ENCODE results near the gene NR6A1.

NR6A1 gene

DNA sequence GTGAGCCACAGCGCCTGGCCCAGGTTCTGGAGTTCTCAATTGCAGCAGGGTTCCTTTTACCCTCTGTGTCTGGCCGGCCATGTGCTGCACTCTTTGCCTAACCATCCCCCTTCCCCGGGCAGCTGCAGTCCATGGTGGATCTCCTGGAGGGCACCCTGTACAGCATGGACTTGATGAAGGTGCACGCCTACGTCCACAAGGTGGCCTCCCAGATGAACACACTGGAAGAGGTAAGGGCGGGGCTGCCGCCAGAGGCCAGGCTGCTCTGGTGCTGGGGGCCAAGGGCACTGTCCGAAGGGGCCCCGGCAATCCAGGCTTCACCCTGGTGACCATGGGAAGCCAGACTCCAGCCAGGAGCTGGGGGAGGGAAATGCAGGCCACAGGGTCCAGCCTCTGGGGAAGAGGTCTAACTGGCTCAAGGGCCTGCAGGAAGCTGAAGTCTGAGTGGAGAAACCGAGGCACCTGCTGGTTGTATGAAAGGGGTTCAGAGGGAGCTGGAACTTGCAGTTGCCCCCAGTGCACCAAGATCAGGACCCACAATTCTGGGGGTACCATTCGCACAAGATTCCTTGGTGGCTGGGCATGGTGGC, 23.9 kb upstream of the NR6A1 start:
- no peak for DNase-seq

DNA sequence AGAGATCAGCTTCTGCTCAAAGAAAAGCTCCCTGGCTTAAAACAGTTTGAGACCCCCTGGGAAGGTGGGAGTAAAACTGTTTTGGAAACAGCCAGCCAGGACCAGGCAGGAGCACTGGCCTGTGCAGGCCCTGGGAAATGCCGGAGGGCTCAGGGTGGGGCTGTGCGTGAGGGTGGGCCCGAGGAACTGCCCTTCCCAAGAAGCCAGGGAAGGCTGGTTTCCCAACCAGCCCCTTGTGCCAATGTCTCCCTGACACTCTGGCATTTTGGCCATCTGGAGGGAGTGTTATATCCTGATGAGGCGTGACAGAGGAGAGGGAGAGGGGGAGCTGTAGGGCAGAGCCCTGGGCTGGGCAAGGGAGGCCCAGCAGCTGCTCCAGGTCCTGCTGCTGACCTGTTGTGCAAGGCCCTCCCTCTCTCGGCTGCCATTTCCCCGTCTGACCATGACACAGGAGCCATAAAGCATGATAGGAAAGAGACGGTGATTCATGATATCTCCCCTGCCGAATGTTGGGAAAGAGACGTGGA, 22.0 kb upstream of the NR6A1 start:
- DNase-seq = no peak

DNA sequence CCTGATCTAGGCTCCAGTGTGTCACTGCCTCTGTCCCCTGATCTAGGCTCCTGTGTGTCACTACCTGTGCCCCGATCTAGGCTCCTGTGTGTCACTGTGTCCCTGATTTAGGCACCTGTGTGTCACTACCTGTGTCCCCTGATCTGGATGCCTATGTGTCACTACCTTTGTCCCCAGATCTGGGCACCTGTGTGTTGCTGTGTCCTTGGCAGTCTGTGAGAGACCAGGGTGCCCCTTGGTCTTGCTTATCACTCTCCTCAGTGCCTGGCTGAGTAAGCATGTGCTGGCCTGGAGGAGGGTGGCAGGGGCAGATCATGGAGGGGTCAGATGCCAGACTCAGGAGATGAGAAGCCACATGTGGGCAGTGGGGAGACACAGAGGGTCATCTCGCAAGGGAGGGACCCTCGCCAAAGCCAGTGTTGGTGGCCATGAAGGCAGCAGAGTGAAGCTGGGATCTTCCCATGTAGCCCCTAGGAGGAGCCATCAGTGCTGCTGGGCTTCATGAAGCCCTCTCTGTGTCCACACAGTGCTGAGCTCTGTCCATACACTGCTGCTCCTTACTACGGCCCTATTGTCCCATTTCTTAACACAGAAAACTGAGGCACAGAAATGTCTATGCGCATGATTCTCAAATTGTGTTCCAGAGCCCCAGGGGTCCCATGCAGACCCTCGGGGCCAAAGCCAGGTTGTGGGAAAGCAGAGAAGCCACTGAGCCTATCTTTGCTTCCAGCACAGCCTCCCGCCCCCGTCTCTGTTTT, 21.3 kb upstream of the NR6A1 start:
- no peak for DNase-seq

DNA sequence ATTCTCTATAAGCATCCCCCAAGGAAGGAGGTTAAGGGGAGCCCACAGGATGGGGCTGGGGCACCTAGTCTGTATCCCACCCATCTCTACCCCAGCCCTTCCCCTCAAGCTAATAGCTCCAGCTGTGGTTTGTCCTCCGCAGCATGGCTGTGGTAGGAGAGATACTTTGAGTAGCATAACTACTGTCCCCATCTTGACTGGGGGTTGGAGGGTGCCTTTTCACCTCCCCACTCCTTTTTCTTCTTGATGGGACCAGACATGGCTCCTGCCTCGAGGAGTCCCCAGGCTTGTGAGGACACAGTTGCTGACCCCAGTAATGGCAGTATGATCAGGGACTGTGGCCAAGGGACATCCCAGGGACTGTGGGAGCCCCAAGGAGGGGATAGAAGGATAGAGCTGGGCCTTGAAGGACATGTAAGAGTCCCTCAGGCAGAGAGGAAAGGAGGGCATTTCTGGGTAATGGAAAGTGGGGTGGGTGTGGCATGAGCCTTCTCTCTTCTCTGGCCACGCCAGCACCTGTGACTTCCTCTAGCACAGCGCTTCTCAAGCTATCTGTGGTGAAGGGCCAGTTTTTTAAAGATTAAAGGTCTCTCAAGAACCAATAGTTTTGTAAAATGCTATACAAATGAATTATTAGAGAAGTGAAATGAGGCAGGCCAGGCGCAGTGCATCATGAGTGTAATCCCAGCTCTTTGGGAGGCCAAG, 19.8 kb upstream of the NR6A1 start:
- DNase-seq = no peak

DNA sequence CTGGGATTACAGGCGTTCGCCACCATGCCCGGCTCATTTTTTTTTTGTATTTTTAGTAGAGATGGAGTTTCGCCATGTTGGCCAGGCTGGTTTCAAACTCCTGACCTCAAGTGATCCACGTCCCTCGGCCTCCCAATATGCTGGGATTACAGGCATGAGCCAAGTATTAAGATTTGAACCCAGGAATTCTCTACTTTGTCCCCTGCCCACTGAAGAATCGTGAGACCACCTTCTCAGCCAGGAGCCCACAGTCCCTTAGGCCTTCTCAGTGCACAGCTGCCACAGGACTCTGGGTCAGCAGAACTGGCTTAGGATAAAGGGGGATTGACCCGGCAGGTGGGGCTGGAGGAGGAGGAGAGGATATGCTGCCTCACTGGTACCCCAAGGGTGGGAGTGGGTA, 19.2 kb upstream of the NR6A1 start:
- no peak for DNase-seq

DNA sequence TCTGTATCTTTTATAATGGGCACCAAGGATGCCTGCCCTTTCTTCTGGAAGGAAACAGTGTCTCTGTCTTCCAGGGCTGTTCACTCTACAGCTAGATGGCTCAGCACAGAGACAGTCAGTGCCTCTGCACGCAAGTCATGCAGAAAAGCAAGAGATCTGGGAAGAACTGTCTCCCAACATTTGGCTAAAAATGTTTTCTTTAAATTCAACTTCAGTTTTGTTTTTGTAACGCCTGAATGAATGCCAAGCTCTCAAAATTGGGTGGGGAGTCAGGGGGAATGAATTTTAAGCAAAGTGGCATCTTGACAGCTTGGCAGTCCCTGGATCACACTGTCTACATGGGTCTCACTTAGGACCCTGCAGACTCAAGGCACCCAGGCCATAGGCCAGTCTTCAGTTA, 18.4 kb upstream of the NR6A1 start:
- DNase-seq = no peak

DNA sequence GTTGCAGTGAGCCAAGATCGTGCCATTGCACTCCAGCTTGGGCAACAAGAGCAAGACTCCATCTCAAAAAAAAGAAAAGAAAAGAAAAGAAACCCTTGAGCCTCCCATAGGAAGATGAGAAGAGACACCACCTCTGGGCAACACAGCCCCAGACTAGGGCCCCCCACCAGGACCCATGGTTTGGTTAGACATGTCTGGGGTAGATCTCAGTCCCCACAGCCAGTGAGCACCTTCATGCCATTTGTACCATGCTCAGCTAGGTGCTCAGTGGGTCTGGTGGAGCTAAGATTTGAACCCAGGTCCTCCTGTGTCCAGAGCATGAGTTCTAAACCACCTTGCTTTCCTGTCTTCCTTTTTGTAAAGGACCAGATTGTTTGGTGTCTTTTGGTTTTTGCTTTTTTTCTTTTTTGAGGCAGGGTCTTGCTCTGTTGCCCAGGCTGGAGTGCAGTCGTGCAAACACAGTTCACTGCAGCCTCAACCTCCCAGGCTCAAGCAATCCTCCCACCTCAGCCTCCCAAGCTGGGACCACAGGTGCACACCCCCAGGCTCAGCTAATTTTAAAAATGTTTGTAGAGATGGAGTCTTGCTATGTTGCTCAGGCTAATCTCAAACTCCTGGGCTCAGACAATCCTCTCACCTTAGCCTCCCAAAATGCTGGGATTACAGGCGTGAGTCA, 17.6 kb upstream of the NR6A1 start:
- no peak for DNase-seq

DNA sequence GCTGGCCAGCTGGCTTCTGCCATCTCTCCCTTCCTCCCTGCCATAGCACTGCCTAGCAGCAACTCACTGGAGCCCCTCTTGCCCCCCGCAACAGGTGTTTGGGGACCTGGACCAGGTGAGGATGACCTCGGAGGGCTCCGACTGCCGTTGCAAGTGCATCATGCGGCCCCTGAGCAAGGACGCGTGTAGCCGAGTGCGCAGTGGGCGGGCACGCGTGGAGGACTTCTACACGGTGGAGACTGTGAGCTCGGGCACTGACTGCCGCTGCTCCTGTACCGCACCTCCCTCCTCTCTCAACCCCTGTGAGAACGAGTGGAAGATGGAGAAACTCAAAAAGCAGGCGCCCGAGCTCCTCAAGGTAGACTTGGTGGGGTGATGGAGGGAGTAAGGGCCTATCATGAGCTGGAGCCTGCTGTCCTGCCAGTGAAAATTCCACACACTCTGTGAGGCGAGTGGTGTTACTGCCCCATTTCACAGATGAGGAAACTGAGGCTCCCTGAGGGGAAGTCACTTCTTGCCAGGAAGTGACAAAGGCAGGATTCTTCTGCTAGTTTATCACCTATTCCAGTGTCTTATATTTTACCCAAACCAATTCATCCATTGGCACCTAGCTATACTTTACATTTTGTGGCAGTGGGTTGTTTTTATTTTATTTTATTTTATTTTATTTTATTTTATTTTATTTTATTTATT, 15.9 kb upstream of the NR6A1 start:
- DNase-seq = no peak

DNA sequence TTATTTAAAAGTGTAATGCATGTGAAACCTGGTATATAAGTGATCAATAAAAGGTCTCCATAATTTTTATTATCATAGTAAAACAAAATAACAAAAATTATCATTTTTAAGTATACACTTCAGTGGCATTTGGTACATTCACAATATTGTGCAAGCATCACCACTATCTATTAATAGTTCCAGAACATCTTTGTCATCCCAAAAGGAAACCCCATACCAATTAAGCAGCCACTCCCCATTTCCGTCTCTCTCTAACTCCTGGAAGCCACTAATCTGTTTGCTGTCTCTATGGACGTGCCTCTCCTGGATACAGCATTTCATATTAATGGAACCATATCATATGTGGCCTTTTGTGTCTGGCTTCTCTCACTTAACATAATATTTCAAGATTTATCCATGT, 13.4 kb upstream of the NR6A1 start:
- DNase-seq = no peak

DNA sequence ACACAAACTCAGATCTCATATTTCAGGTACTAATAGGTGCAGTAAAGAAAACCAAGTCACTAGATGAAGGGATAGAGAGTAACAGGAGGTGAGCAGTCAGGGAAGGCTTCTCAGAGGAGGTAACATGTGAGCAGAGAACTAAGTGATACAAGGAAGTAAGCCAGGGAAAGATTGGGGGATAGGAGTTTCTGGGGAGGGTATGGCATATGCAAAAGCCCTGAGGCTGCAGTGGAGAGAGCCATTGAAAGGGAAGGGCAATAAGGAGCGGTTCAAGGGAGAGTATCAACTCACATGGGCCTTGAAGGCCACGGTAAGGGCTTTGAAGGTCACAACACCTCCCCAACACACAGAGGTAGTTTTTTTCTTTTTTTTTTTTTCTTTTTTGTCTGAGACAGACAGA, 12.7 kb upstream of the NR6A1 start:
- no peak for DNase-seq

DNA sequence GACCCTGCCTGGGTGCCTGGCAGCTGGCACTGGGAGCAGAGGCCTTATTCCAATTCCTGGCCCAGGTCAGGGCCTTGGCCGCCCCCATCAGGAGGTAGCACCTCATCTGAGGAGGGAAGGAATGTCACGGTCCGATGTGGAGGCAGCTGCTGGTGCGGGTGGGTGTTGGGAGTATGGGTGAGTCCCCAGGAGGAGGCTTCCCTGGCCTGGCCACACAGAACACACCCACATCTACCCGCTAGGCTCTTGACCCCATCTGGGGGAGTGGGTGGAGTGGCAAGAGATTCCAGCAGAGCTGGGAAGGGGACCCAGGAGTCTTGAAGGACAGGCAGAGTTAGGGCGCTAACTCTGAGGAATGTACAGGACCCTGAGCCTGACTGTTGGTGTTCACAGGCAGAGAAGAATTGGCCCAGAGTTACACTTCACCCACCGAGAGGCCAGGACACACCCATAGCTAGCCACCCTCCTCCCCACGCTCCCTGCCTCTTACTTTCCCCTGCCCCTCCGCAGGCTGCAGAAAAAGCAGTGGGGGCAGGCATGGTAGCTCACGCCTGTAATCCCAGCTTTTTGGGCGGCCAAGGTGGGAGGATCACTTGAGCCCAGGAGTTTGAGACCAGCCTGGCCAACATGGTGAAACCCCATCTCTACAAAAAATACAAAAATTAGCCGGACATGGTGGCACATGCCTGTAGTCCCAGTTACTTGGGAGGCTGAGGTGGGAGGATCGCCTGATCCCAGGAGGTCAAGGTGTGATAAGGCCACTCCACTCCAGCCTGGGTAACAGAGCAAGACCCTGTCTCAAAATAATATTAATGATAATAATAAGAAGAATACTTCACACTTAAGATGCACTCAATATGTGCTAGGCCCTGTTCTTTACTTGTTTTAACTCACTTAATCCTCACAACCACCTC, 11.8 kb upstream of the NR6A1 start:
- no peak for DNase-seq

DNA sequence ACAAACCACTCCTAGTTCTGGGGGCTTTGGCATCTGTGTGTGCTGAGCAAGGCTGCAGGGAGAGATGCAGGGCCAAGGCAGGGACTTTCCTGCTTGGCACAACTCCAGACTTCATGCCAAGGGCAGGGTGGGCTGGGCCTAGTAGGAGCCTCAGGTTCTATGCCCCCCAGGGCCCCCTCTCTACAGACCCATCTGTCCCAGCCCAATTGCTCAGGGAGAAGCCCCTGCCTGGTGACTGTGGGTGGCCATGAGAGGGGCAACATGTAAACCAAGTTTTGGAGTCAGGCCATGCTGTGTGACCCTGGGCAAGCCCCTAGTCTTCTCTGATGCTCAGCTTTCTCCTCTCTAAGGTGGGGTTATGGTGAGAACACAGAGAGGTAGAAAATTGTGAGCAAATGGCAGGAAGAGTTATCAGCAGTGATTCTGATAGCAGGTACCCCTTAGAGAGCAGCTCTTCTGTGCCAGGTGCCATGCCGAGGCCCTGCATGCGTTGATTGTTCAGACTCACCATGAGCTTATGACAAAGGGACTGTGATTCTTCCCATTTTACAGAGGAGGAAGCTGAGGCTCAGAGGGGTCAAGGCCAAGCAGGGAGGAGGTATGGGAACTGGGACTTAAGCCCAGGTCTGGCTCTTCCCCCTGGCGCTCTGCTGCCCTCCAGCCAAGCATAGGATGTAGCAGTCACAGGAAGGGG, 11.0 kb upstream of the NR6A1 start:
- DNase-seq = no peak

DNA sequence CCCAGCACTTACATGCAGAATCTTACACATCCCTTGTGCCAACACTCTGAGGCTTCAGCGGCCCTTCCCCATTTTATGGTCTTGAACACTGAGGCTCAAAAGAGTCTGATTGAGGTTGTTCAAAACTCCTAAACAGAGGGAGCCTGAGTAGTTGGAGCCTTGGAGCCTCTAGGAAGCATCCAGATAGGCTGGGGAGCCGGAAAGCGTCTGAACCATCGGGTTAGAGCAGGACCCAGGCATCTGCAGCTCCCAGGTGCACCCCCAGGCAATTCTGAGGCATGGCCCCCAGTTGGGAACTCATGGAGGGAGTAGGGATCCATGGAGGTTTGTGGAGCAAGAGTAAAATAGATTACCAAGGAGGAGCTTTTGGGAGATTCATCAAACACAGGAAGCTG, 9.6 kb upstream of the NR6A1 start:
- DNase-seq = no peak

DNA sequence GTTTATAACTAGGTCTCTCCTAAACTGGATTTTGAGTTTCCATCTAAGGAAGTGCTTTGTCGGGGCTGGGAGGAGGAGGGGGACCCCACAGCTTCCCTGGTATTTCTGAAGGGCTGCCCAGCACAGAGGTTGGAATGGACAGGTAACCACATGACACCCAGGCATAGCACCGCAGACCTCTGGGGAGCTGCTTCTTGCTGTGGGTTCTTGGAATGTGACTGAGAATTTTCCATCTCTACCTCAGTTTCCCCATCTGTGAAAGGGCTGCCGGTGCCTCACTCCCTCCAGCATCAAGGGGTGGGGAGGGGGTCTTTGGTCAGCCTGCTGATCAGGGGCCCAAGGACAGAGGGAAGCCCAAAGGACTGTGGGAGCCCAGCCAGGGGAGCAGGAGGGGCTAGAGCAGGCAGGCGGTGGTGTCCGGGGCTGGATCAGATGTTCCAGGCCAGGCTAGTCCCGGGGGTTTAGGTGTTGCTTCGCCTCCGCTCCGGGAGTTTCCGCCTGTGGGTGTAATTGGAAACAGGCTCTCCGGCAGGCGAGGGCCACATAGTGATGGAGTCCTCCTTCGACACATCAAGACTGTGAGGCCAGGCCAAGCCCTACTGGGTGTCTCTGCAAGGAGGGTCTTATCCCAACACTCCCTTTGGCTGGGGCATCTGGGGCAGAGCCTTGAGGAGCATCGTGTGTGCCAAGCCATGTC, 9.1 kb upstream of the NR6A1 start:
- DNase-seq = no peak

DNA sequence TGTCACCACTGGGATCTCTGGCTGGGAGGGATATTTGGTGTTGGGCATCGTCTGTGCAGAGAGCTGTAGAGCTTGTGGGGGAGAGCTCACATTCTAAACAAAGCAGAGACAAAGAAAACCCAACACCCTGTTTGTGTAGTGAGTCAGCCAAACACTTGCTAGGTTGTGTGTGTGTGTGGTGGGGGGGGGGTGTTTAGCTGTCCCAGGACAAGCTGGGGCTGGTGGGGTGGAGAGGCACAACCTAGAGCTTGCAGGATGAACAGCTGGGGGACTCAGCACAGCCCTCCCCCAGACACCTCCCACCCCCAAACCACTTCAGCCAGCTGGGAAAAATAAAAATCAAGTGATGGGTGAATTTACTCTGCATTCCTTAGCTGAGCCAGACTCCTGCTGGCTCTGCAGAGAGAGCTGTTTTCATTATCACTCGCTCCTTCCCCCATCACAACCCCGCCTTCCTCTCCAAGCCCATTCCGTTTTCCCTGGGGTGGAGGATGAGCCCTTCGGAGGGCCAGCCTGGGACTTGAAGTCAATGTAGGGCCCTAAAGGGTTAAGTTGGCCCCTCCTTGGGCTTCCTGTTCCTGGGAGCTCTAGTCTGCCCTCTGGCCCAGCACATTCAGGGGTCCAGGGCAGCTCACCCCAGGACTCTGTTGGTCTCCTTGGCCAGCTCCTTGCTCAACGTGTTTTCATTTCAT, 8.4 kb upstream of the NR6A1 start:
- no peak for DNase-seq

DNA sequence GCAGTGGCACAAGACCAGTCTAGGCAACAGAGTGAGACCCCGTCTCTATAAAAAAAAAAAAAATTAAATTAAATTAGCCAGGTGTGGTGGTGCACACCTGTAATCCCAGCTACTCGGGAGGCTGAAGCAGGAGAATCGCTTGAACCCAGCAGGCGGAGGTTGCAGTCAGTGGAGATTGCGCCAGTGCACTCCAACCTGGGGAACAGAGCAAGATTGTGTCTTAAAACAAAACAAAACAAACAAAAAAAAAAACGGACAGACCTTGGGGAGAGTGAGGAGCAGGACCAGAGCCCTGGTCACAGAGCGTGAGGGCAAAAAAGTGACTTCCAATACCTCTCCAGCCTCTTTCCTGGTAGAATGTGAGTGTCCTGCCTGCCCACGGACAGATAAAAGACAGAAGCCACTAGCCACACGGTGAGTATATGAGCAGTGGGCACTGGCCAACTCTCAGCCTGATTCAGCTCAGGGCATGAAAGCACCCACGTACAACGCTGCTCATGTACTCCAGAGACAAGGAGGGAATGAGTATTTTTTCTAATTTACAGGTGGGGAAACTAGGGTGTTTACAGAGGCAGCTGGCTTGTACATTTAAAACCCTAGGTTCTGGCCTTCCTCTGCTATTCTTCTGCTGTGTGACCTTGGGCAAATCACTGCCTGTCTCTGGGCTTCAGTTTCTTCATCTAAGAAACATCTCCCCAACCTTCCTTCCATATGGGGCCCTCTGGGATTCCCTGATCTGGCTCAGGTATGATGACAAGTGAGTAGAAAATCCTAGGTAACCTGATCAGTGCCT, 7.7 kb upstream of the NR6A1 start:
- no peak for DNase-seq

DNA sequence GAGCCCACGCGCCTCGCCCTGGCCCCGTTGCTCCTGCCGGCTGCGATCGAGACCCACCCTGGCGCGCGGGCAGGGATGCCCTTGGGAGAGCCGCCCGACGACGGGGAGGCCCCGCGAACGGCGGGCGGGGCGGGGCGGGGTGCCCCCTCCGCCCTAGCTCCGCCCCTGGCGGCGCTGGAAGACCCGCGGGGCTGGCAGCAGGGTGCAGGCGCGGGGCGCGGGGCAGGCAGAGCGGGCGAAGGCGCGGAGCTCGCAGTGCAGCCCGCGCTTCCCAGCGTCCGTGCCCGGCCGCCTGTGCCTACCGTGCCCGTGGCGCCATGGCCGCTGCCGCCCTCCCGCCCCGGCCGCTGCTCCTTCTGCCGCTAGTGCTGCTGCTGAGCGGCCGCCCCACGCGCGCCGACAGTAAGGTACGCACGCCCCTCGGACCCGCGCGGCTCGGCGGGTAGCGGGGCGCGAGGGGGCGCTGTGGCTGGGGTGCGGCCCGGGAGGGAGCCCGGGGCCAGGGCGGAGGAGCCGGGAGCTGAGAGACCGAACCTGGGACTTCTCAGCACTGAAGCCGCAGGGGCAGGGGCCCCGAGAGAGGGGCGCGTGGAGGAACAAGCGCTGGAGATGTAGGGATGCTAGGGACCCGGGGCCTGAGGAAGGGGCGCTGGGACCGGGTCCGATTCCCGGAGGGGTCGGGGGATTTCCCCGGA, 6.0 kb upstream of the NR6A1 start, which contains the start of gene OLFML2A:
OLFML2A (plus strand) TSS at position 180 of the 695 bp plus-strand sequence; CDS start at position 318, 138 bp downstream.
- DNase-seq = no peak

DNA sequence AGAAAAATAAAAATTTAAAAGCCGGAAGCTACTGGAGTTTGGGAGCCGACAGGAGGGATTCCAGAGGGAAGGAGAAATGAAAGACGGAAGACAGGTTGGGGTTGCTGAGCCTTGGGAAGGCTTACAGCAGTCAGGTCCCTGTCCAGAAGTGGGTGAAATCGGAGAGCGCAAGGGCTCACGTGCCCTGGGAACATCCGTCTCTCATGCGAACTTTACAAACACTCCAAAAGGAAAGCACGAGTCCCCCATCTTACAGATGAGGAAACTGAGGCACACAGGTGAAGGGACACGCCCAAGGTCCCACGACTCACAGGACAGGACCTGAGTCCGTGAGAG, 5.5 kb upstream of the NR6A1 start:
- no peak for DNase-seq
